NCI-H187 treated with DMSO at 0.1 percent for 48 hours (cell line): ENCODE data around the gene PSMC5.

Source experiments
- DNase-seq: peaks from one replicate; lab custom pipeline; 2025; lab: John Stamatoyannopoulos, UW

Gene PSMC5

GRCh38 chr17:63820963-63821561 is 6.2 kb upstream of the PSMC5 start:
- no peak for DNase-seq

- DNase-seq: no peak
Observed at GRCh38 chr17:63821804-63822203, 5.4 kb upstream of the PSMC5 start.

- DNase-seq: no peak
Observed at GRCh38 chr17:63822537-63822936, 4.7 kb upstream of the PSMC5 start.

- DNase-seq: no peak
Observed at GRCh38 chr17:63823659-63824331, 3.4 kb upstream of the PSMC5 start.

GRCh38 chr17:63824362-63824761 is 2.9 kb upstream of the PSMC5 start:
- no peak for DNase-seq

- DNase-seq: no peak
Observed at GRCh38 chr17:63826468-63827001, 696 bp upstream of the PSMC5 start.

GRCh38 chr17:63827801-63828221 is 580 bp downstream of the PSMC5 start:
- DNase-seq: no peak

GRCh38 chr17:63828936-63829335 is 1.7 kb downstream of the PSMC5 start:
- no peak for DNase-seq

GRCh38 chr17:63830278-63830677 is 3.0 kb downstream of the PSMC5 start:
- no peak for DNase-seq

- DNase-seq: no peak
Observed at GRCh38 chr17:63830904-63831491, 3.8 kb downstream of the PSMC5 start.

GRCh38 chr17:63831505-63831904 is 4.3 kb downstream of the PSMC5 start:
- DNase-seq: no peak

- no peak for DNase-seq
Observed at GRCh38 chr17:63832014-63832413, 4.8 kb downstream of the PSMC5 start.

- DNase-seq: no peak
Observed at GRCh38 chr17:63832455-63832854, 5.2 kb downstream of the PSMC5 start.

- DNase-seq: no peak
Observed at GRCh38 chr17:63833026-63833740, 6.0 kb downstream of the PSMC5 start.

GRCh38 chr17:63833741-63834373 is 6.6 kb downstream of the PSMC5 start:
- DNase-seq: no peak

- DNase-seq: no peak
Observed at GRCh38 chr17:63834431-63835166, 7.4 kb downstream of the PSMC5 start.

- DNase-seq: no peak
Observed at GRCh38 chr17:63835167-63835720, 8.0 kb downstream of the PSMC5 start.

GRCh38 chr17:63836811-63837210 is 9.6 kb downstream of the PSMC5 start:
- no peak for DNase-seq

- DNase-seq: no peak
Observed at GRCh38 chr17:63837480-63837879, 10.2 kb downstream of the PSMC5 start.

GRCh38 chr17:63837962-63838600 is 10.8 kb downstream of the PSMC5 start:
- DNase-seq: no peak
